Left ventricle myocardium inferior (tissue), 1 donor: ENCODE data around the gene RPL27. TPM values are rescaled to one million over a fixed set of nuclear protein-coding genes. Genes with fewer than 3 reads are reported as not detected.

Experiments
- DNase-seq: peaks from one replicate; pipeline ENCODE4 v3.0.0-alpha.2; 2020
- H3K27ac ChIP-seq: fragments of 200-600 bp; replicated peaks from 2 replicates; pipeline ENCODE4 v1.8.0; 2021
- H3K27me3 ChIP-seq: fragments of 200-600 bp; 2 replicates; pipeline ENCODE4 v1.8.0; 2021; ENCODE audit warnings: low read depth
- H3K36me3 ChIP-seq: fragments of 200-600 bp; 2 replicates; pipeline ENCODE4 v1.8.0; 2021
- H3K4me1 ChIP-seq: fragments of 200-600 bp; 2 replicates; pipeline ENCODE4 v1.8.0; 2021
- H3K4me3 ChIP-seq: fragments of 200-600 bp; 2 replicates; pipeline ENCODE4 v1.8.0; 2021; ENCODE audit warnings: mild to moderate bottlenecking, moderate library complexity
- H3K9me3 ChIP-seq: fragments of 200-600 bp; replicated peaks from 2 replicates; pipeline ENCODE4 v1.8.0; 2021
- intact Hi-C: fragments of 100-400 bp; cut with micrococcal nuclease; formaldehyde crosslinking; loops from one replicate; pipeline ENCODE4 v1.11.0; 2022
- total RNA-seq: library from RNA; stranded (reverse); fragmentation: NEBNext Ultra II Directional; extraction: Animal tissue kit (Norgen Biotek cat#: 25700); gene quantifications from one replicate; pipeline ENCODE4 v1.2.1, GENCODE V29; 2021
- TF ChIP-seq, protein P1 (sequence below): fragments of 200-600 bp; IDR thresholded peaks from 2 replicates; pipeline ENCODE4 v1.8.0; 2021; ENCODE audit warnings: antibody characterized with exemption, mild to moderate bottlenecking, borderline replicate concordance
- donor health status: DM: no; HTN: yes; CAD: no; lungs with severe emphysema.

Gene RPL27
- total RNA-seq, 1 donor from 2014 or later, result 759 TPM

DNA sequence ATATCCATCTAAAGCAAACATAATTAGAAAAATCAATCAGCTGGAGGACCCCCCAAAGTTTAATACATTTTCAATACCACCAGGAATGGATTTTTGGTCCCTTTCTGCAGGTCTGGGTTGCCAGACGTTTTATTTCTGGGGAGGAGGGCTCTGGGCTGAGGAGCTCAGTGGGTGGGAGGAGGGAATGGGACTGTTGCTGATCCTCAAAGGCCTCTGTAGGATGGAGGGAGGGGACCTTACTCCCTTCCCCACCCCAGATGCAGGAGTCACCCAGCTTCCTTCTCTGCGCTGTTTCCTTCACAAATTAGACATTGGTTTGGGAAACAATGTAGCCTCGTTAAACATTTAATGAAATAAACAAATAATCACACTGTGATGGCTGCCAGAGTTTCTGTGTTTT lies 33.4 kb downstream of the RPL27 start:
- Histone ChIP-seq H3K27me3 (no peaks in the 10 kb centered on the region), H3K4me3 (no peak overlapping the region), H3K36me3 (no peaks in the 10 kb centered on the region), H3K4me1 (peaks cover 3% of the 10 kb centered on the region), H3K9me3 (no peaks in the 10 kb centered on the region), H3K27ac (no peak overlapping the region)
- intact Hi-C loops, result no loop called here
- TF ChIP-seq, protein P1, sequence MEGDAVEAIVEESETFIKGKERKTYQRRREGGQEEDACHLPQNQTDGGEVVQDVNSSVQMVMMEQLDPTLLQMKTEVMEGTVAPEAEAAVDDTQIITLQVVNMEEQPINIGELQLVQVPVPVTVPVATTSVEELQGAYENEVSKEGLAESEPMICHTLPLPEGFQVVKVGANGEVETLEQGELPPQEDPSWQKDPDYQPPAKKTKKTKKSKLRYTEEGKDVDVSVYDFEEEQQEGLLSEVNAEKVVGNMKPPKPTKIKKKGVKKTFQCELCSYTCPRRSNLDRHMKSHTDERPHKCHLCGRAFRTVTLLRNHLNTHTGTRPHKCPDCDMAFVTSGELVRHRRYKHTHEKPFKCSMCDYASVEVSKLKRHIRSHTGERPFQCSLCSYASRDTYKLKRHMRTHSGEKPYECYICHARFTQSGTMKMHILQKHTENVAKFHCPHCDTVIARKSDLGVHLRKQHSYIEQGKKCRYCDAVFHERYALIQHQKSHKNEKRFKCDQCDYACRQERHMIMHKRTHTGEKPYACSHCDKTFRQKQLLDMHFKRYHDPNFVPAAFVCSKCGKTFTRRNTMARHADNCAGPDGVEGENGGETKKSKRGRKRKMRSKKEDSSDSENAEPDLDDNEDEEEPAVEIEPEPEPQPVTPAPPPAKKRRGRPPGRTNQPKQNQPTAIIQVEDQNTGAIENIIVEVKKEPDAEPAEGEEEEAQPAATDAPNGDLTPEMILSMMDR, result no peak
- no peak for DNase-seq

DNA sequence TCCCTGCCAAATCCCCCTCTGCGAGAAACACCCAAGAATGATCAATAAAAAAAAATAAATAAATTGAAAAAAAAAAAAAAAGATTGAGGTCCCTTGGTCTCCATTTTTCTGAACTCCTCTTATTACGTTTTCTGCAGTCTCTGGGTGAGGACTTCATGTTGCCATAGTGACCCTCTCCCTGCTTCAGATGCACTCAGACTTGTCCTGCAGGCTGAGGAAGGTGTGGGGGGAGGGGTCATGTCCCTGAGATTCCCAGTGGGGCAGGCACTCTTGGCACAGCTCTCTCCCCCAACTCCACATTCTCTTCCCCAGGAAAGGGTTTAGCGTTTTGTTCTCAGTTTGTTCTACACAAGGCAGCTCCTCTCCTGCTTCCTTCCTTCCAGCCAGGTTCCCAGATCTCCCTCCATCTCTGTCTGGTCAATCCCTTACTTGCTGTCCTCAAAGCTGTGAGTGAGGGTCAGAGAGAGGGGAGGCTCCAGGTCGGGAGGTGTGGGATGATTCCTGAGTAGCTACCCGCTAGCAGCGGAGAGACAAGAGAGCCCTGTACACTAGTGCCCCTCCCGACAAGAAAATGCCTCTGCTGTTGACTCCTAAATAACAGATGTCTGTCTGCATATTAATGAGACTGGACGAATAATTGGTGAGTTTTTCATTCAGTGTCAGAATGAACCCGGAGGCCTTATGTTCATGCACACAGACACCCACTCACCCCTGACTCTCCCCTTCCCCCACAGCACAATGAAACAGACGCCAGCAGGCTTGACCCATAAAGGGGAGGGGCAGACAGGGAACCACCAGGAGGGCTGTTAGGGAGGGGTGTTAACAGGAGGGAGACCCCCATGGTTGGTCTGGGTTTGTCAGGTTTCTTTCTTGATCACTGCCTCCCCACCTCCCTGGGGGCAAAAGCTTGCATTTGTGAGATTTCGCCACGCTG lies 36.0 kb downstream of the RPL27 start:
- no peaks in the 10 kb centered on the region for H3K27me3 ChIP-seq
- no peak for DNase-seq
- H3K9me3 ChIP-seq, result no peaks in the 10 kb centered on the region
- H3K4me3 ChIP-seq, result no peak overlapping the region
- H3K4me1 ChIP-seq, result peaks cover 3% of the 10 kb centered on the region
- H3K27ac ChIP-seq, result no peak overlapping the region
- H3K36me3 ChIP-seq, result no peaks in the 10 kb centered on the region
- TF ChIP-seq, protein P1, result no peak
- intact Hi-C loops, result no loop called here

DNA sequence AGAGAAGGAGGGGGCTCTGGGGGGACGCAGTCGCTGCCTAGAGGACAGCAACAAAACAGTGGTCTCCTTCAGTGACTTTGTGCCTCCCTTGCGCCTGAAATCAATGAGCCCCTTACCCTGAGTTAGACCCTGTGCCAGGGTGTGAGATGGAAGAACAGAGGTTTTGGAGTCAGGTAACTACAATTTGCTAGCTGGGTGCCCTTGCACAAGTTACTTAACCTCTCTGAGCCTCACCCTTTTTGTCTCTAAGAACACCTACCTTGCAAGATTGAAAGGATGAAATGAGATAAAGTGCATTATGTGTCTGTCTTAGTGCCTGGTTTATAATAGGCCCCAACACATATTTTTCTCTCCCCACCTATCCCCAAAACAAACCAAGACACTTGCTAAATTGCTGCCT lies 36.7 kb downstream of the RPL27 start:
- Histone ChIP-seq H3K36me3 (no peaks in the 10 kb centered on the region), H3K27me3 (no peaks in the 10 kb centered on the region), H3K27ac (no peak overlapping the region), H3K4me3 (no peak overlapping the region), H3K4me1 (no peaks in the 10 kb centered on the region), H3K9me3 (no peaks in the 10 kb centered on the region)
- no peak for DNase-seq
- TF ChIP-seq, protein P1, result no peak
- intact Hi-C loops, result no loop called here

DNA sequence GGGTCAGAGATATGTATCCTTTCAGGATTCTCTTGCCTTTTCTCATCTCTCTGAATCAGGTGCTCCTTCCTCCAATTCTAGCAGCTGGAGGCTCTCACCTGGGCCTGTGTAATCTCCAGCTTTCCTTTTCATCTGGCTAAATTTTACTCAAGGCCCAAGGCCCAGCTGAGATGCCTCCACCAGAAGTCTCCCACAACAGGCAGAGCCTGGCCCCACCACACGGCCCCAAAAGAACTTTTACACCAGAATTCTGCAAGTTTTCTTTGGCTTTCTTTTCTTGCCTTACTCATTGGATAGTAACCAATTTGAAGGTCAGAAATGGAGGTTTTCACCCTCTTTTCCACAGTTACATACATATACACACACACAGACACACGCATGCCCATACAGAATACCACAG lies 41.4 kb downstream of the RPL27 start:
- TF ChIP-seq, protein P1, result no peak
- H3K36me3 ChIP-seq, result no peaks in the 10 kb centered on the region
- no peak overlapping the region for H3K27ac ChIP-seq
- intact Hi-C loops, result no loop called here
- H3K4me1 ChIP-seq, result no peaks in the 10 kb centered on the region
- H3K27me3 ChIP-seq, result no peaks in the 10 kb centered on the region
- H3K9me3 ChIP-seq, result no peaks in the 10 kb centered on the region
- DNase-seq, result no peak
- H3K4me3 ChIP-seq, result no peak overlapping the region

DNA sequence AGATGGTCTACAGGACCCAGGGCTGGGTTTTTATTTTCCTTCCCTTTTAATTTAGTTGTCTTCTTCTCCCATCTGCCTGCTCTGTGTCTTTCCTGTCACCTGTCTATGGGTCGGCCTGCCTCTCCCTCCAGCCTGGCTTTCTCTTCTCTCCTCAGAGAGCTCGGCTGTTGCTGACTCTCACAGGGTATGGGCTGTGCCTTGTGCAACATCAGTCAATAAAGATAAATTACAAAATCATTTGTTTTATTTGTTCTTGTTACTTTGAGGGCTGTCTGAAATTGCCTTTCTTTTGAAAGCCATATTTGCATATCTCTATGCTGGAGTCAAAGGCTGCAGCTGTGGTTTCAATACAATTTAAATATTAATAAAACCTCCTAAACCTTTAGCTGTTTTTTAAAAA lies 42.4 kb downstream of the RPL27 start:
- TF ChIP-seq, protein P1, result no peak
- intact Hi-C loops, result no loop called here
- no peak overlapping the region for H3K27ac ChIP-seq

More for the DNA sequence above, 42.4 kb downstream of the RPL27 start:
- no peaks in the 10 kb centered on the region for H3K4me1 ChIP-seq
- H3K36me3 ChIP-seq, result peaks cover 6% of the 10 kb centered on the region
- no peak overlapping the region for H3K4me3 ChIP-seq
- DNase-seq, result no peak
- no peaks in the 10 kb centered on the region for H3K27me3 ChIP-seq
- no peaks in the 10 kb centered on the region for H3K9me3 ChIP-seq
